Panc1 (cell line): ENCODE results near the gene MYL12A. TPM values are rescaled to one million over a fixed set of nuclear protein-coding genes. Genes with fewer than 3 reads are reported as not detected.
A peak's percentile ranks its signal among the peaks of the same experiment; 100 is the strongest.

Source experiments
- ATAC-seq: fragments of 200-7000 bp; cut with Tn5 transposase; 2 replicates; pipeline ENCODE4 v1.9.1; 2020; ENCODE audit warnings: mild to moderate bottlenecking, moderate library complexity
- BruUV-seq: library from RNA; stranded (reverse); fragments of 400-500 nt; replicated peaks from 2 replicates; lab custom pipeline; 2021; lab: Mats Ljungman, UMichigan
- CTCF ChIA-PET: fragments of 300-600 bp; sonication (Branson Sonifier 250); formaldehyde crosslinking; loops from one replicate; lab custom pipeline; 2022; ENCODE audit warnings: antibody characterized with exemption; lab: Charles Lee
- POLR2A ChIA-PET: fragments of 300-600 bp; sonication (Branson Sonifier 250); formaldehyde crosslinking; loops from one replicate; lab custom pipeline; 2022; ENCODE audit warnings: antibody characterized with exemption; lab: Charles Lee
- DNase-seq: peaks from one replicate; pipeline ENCODE4 v3.0.0-alpha.2; 2010; ENCODE audit warnings: low read depth, low spot score
- H3K27ac ChIP-seq: 2 replicates; pipeline ENCODE4 v1.5.1; 2011; ENCODE audit warnings: mild to moderate bottlenecking, low read length, inconsistent platforms
- H3K27me3 ChIP-seq: fragments of 200-500 bp; sonication (Bioruptor generic); 2 replicates; pipeline ENCODE4 v1.6.0; 2014; ENCODE audit warnings: low read length, inconsistent platforms; ENCODE audit not compliant: control insufficient read depth, insufficient read depth
- H3K36me3 ChIP-seq: fragments of 200-500 bp; sonication (Bioruptor generic); 2 replicates; pipeline ENCODE4 v1.5.1; 2014; ENCODE audit warnings: inconsistent platforms, mild to moderate bottlenecking, low read length, moderate library complexity; ENCODE audit not compliant: control insufficient read depth, insufficient read depth
- H3K4me1 ChIP-seq: 2 replicates; pipeline ENCODE4 v1.5.1; 2011; ENCODE audit warnings: inconsistent platforms, mild to moderate bottlenecking, low read length, moderate library complexity; ENCODE audit not compliant: control insufficient read depth, insufficient read depth
- H3K4me3 ChIP-seq, 2 experiments: 2 replicates each; pipeline ENCODE4 v1.5.1; 2011 to 2012; ENCODE audit warnings: low read depth in 2 of 2, low read length in 2 of 2, mild to moderate bottlenecking in 2 of 2, inconsistent platforms in 1 of 2, moderate library complexity in 1 of 2
- H3K9me3 ChIP-seq: fragments of 200-500 bp; sonication (Bioruptor generic); 2 replicates; pipeline ENCODE4 v1.5.1; 2014; ENCODE audit warnings: low read depth, mild to moderate bottlenecking, inconsistent platforms, low read length, moderate library complexity; ENCODE audit not compliant: control insufficient read depth, insufficient read depth
- POLR2AphosphoS5 ChIP-seq: IDR thresholded peaks from 2 replicates; pipeline ENCODE4 v1.6.1; 2012; ENCODE audit warnings: mild to moderate bottlenecking, low read depth, low read length, moderate library complexity
- REST ChIP-seq, 2 experiments: IDR thresholded peaks; 2 replicates each; pipeline ENCODE4 v1.6.1; 2011 to 2012; ENCODE audit warnings: low read depth in 2 of 2, control low read depth in 1 of 2, low read length in 1 of 2, mild to moderate bottlenecking in 1 of 2, moderate library complexity in 1 of 2; ENCODE audit not compliant: insufficient read depth in 1 of 2
- SIN3A ChIP-seq: IDR thresholded peaks from 2 replicates; pipeline ENCODE4 v1.6.1; 2012; ENCODE audit warnings: low read depth, mild to moderate bottlenecking, low read length, moderate library complexity, borderline replicate concordance; ENCODE audit not compliant: insufficient read depth
- TCF7L2 ChIP-seq: IDR thresholded peaks from 2 replicates; pipeline ENCODE4 v1.6.1; 2011; ENCODE audit warnings: mild to moderate bottlenecking, low read depth, low read length, inconsistent platforms
- in situ Hi-C: cut with HindIII; loops from 2 replicates; pipeline ENCODE4 v1.10.0; 2016; ENCODE audit warnings: low sequenced_read_pairs, low pct_unique_long_range_greater_than_20kb
- intact Hi-C: fragments of 100-400 bp; cut with micrococcal nuclease; formaldehyde crosslinking; loops from one replicate; pipeline ENCODE4 v1.10.0; 2022; ENCODE audit not compliant: unreplicated experiment
- total RNA-seq: library from RNA; stranded (reverse); gene quantifications from one replicate; pipeline ENCODE4 v1.2.1, GENCODE V29; 2021; ENCODE audit not compliant: unreplicated experiment
- TF ChIP-seq, protein P1 (sequence below): fragments of 450-650 bp; IDR thresholded peaks from 2 replicates; pipeline ENCODE4 v1.5.1; 2017; ENCODE audit warnings: mild to moderate bottlenecking

MYL12A gene
- total RNA-seq, 1 experiment from 2014 or later = 489 TPM

DNA sequence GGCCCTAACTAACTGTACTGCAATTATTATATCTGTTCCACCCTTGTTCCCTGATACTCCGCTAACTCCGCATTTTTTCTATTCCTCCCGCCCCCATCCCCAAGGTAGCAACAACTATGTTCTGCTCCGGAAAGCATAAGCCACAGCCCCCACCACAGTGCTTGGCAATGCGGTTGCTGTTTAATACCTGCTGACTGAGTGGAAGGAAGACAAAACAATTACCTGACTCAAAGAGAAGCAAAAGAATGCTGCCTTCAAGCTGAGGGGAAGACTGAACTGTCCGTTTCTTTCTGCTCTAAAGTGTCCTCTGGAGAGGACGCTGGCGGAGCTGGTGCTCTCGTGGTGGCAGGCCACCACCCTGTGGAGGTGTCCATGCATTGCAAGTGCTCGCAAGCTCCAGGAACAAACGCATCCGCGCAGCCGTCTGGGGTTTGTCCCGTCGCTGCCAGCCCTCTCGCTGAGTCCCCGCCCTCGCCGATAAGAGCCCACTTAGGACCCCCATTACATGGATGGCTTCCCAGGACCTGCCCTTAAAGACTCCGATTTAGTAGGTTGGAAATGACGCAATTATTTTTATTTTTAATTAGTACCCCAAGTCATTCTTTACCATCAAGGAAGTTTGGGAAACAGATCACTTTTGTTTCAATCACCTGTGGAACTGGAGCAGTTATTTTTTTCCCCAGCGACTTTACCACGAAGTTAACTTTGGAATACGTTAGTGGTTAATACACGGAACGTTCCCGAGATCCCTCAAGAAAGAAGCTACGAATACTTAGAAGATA, 1.6 kb upstream of the MYL12A start:
- Histone ChIP-seq H3K4me3 (peak overlapping the region; percentile 91 to 98), H3K9me3 (no peaks in the 10 kb centered on the region), H3K36me3 (peaks cover 22% of the 10 kb centered on the region), H3K4me1 (peaks cover 16% of the 10 kb centered on the region), H3K27me3 (no peaks in the 10 kb centered on the region), H3K27ac (peak overlapping the region; percentile 100)
- no peak for DNase-seq
- no TSS peak for BruUV-seq
- TF ChIP-seq, protein P1, sequence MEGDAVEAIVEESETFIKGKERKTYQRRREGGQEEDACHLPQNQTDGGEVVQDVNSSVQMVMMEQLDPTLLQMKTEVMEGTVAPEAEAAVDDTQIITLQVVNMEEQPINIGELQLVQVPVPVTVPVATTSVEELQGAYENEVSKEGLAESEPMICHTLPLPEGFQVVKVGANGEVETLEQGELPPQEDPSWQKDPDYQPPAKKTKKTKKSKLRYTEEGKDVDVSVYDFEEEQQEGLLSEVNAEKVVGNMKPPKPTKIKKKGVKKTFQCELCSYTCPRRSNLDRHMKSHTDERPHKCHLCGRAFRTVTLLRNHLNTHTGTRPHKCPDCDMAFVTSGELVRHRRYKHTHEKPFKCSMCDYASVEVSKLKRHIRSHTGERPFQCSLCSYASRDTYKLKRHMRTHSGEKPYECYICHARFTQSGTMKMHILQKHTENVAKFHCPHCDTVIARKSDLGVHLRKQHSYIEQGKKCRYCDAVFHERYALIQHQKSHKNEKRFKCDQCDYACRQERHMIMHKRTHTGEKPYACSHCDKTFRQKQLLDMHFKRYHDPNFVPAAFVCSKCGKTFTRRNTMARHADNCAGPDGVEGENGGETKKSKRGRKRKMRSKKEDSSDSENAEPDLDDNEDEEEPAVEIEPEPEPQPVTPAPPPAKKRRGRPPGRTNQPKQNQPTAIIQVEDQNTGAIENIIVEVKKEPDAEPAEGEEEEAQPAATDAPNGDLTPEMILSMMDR = peak; percentile 97
- TF ChIP-seq POLR2AphosphoS5 (no peak), TCF7L2 (no peak), SIN3A (no peak), REST (IDR thresholded peaks at IDR 0.05; ENCODE audit: insufficient read depth in 1 of 2, low read depth in 2 of 2, low read length in 1 of 2) (0 out of 4 replicates have a peak, but pooled peaks of 1 of the 2 experiments have one; percentile 67)
- ChIA-PET POLR2A (interaction anchor here (0.5 to 0.9 kb wide), 3 partner anchors 17 to 373 kb away, joined by 3 to 4 read pairs (median 4); no protein-coding TSS in a partner anchor), CTCF (interaction anchor here (0.5 to 1.6 kb wide), 8 partner anchors 95 to 480 kb away, joined by 3 to 6 read pairs (median 4); no protein-coding TSS in a partner anchor)
- in situ Hi-C loops (no loop called here), intact Hi-C loops (loop anchor here (1.0 to 5.0 kb wide), 3 partner anchors 94 to 314 kb away; partner anchors contain the start of gene LPIN2)
- peak; percentile 75 for ATAC-seq

DNA sequence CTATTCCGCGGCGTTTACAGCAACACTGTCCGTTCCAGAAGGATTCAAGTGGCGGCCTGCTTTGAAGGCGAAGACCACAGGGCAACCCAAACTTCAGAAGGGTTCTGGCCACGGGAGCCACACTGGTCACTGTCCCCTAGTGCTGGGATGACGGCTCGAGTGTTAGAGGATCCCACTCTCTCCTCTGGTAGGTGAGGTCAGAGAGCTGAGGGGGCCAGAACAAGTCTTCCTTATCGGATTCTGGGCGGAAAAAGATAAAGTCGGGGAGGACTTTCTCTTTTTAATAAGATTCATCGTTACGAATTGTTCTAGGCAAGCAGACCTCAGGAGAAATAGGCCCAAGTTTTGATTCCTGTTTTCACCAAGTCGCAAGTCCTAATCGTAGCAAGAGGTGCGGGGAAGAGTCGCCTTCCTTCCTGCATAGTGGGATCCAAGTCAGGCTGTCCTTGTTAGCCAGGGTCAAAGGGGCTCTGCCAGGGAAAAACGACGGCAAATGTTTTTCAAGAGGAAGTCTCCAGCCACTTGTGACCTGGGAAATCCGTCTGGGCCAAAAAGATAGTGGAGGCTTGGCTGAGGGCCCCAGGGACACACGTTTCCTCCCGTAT, 864 bp upstream of the MYL12A start:
- Histone ChIP-seq H3K27me3 (no peaks in the 10 kb centered on the region), H3K4me3 (peak overlapping the region; percentile 91 to 98), H3K27ac (peak overlapping the region; percentile 100), H3K9me3 (no peaks in the 10 kb centered on the region), H3K4me1 (peaks cover 23% of the 10 kb centered on the region), H3K36me3 (peaks cover 22% of the 10 kb centered on the region)
- DNase-seq (no peak), ATAC-seq (peak; percentile 4; the same call in 1 of the 2 replicates)
- in situ Hi-C loops = no loop called here
- TF ChIP-seq TCF7L2 (peak; percentile 92), SIN3A (no peak), REST (IDR thresholded peaks at IDR 0.05; ENCODE audit: insufficient read depth in 1 of 2, low read depth in 2 of 2, low read length in 1 of 2) (no peak)
- TF ChIP-seq, protein P1 = no peak
- ChIA-PET CTCF (interaction anchor here (0.5 to 1.6 kb wide), 7 partner anchors 161 to 481 kb away, joined by 3 to 6 read pairs (median 4); no protein-coding TSS in a partner anchor), POLR2A (interaction anchor here (0.5 to 0.9 kb wide), 4 partner anchors 18 to 374 kb away, joined by 3 to 4 read pairs (median 4); no protein-coding TSS in a partner anchor)
- intact Hi-C loops = loop anchor here (1.0 to 5.0 kb wide), 3 partner anchors 94 to 314 kb away; partner anchors contain the start of gene LPIN2
- TSS peak; percentile 95 for BruUV-seq
